Measurements from ENCODE around the gene SF3B3.

The SF3B3 gene

GRCh38 chr16:70523743-70524398, at the start of gene SF3B3:
SF3B3 (plus strand) TSS chr16:70523816; CDS start chr16:70526657, 2,841 bp downstream.
- DNase-seq (ENCODE audit: low spot score) = peak; percentile 71

GRCh38 chr16:70474320-70475053, 49.1 kb upstream of the SF3B3 start:
- no peak for DNase-seq (ENCODE audit: low spot score)

GRCh38 chr16:70475054-70475871, 48.4 kb upstream of the SF3B3 start:
- no peak for DNase-seq (ENCODE audit: low spot score)

- DNase-seq (ENCODE audit: low spot score) = peak; percentile 64
These were observed 47.2 kb upstream of the SF3B3 start for GRCh38 chr16:70476272-70477020.

- no peak for DNase-seq (ENCODE audit: low spot score)
These were observed 45.4 kb upstream of the SF3B3 start for GRCh38 chr16:70478169-70478568.

- DNase-seq (ENCODE audit: low spot score) = no peak
These were observed 44.7 kb upstream of the SF3B3 start for GRCh38 chr16:70478912-70479341.

GRCh38 chr16:70480127-70481105, 43.2 kb upstream of the SF3B3 start:
- DNase-seq (ENCODE audit: low spot score) = no peak

- no peak for DNase-seq (ENCODE audit: low spot score)
These were observed 41.6 kb upstream of the SF3B3 start for GRCh38 chr16:70481929-70482536.

- DNase-seq (ENCODE audit: low spot score) = no peak
These were observed 41.0 kb upstream of the SF3B3 start for GRCh38 chr16:70482624-70483023.

- no peak for DNase-seq (ENCODE audit: low spot score)
These were observed 40.2 kb upstream of the SF3B3 start for GRCh38 chr16:70483426-70483825.

- DNase-seq (ENCODE audit: low spot score) = no peak
These were observed 38.7 kb upstream of the SF3B3 start for GRCh38 chr16:70484867-70485266.

GRCh38 chr16:70490261-70490660, 33.4 kb upstream of the SF3B3 start:
- no peak for DNase-seq (ENCODE audit: low spot score)

GRCh38 chr16:70493802-70494201, 29.8 kb upstream of the SF3B3 start:
- no peak for DNase-seq (ENCODE audit: low spot score)

- no peak for DNase-seq (ENCODE audit: low spot score)
These were observed 29.3 kb upstream of the SF3B3 start for GRCh38 chr16:70494202-70494770.

- DNase-seq (ENCODE audit: low spot score) = no peak
These were observed 28.8 kb upstream of the SF3B3 start for GRCh38 chr16:70494777-70495176.

GRCh38 chr16:70495425-70496182, 28.0 kb upstream of the SF3B3 start:
- DNase-seq (ENCODE audit: low spot score) = no peak

GRCh38 chr16:70496513-70496912, 27.1 kb upstream of the SF3B3 start:
- no peak for DNase-seq (ENCODE audit: low spot score)

GRCh38 chr16:70508752-70509151, 14.9 kb upstream of the SF3B3 start:
- no peak for DNase-seq (ENCODE audit: low spot score)

- DNase-seq (ENCODE audit: low spot score) = no peak
These were observed 13.4 kb upstream of the SF3B3 start for GRCh38 chr16:70510216-70510615.

Data from RKO (cell line).